ENCODE measurements around the gene DCC. TPM values are rescaled to one million over a fixed set of nuclear protein-coding genes. Genes with fewer than 3 reads are reported as not detected.

DCC gene
- total RNA-seq, 2 donors from 2014 or later: 0.10 to 0.48 TPM

- Histone ChIP-seq H3K9ac (ENCODE audit: low read depth in 2 of 2, low read length in 2 of 2) (no peak overlapping the region), H3K9me3 (no peaks in the 10 kb centered on the region), H3K36me3 (no peaks in the 10 kb centered on the region)
These were observed 1196.9 kb downstream of the DCC start for GRCh38 chr18:53536908-53537307.

GRCh38 chr18:53541924-53542323 lies 1201.9 kb downstream of the DCC start:
- Histone ChIP-seq H3K36me3 (no peaks in the 10 kb centered on the region), H3K4me1 (no peaks in the 10 kb centered on the region), H3K9me3 (no peaks in the 10 kb centered on the region), H3K9ac (ENCODE audit: low read depth in 2 of 2, low read length in 2 of 2) (no peak overlapping the region), H3K27me3 (no peaks in the 10 kb centered on the region), H3K27ac (no peak overlapping the region), H3K4me3 (no peak overlapping the region)
- no peak for DNase-seq
- no peak for TF ChIP-seq CTCF (IDR thresholded peaks at IDR 0.05)
- intact Hi-C loops (cut with DNase I): no loop called here

More at GRCh38 chr18:53536908-53537307, 1196.9 kb downstream of the DCC start:
- no peak for TF ChIP-seq CTCF (IDR thresholded peaks at IDR 0.05)
- intact Hi-C loops (cut with DNase I): no loop called here
- Histone ChIP-seq H3K4me3 (no peak overlapping the region), H3K4me1 (no peaks in the 10 kb centered on the region), H3K27ac (no peak overlapping the region), H3K27me3 (no peaks in the 10 kb centered on the region)
- no peak for DNase-seq

- no peak overlapping the region for H3K4me3 ChIP-seq
- H3K36me3 ChIP-seq: no peaks in the 10 kb centered on the region
- no peaks in the 10 kb centered on the region for H3K4me1 ChIP-seq
- no peaks in the 10 kb centered on the region for H3K9me3 ChIP-seq
- DNase-seq: no peak
- no peaks in the 10 kb centered on the region for H3K27me3 ChIP-seq
- no peak for TF ChIP-seq CTCF (IDR thresholded peaks at IDR 0.05)
- intact Hi-C loops (cut with DNase I): no loop called here
- H3K9ac ChIP-seq (ENCODE audit: low read depth in 2 of 2, low read length in 2 of 2): no peak overlapping the region
- no peak overlapping the region for H3K27ac ChIP-seq
These were observed 1203.7 kb downstream of the DCC start for GRCh38 chr18:53543711-53544110.

- Histone ChIP-seq H3K27ac (no peak overlapping the region), H3K9me3 (no peaks in the 10 kb centered on the region)
- intact Hi-C loops (cut with DNase I): no loop called here
These were observed 1204.9 kb downstream of the DCC start for GRCh38 chr18:53544917-53545316.

GRCh38 chr18:53551868-53552426 lies 1212.0 kb downstream of the DCC start:
- H3K4me3 ChIP-seq: no peak overlapping the region
- H3K27ac ChIP-seq: no peak overlapping the region
- H3K27me3 ChIP-seq: no peaks in the 10 kb centered on the region
- no peaks in the 10 kb centered on the region for H3K9me3 ChIP-seq
- H3K36me3 ChIP-seq: no peaks in the 10 kb centered on the region
- intact Hi-C loops (cut with DNase I): no loop called here
- H3K4me1 ChIP-seq: no peaks in the 10 kb centered on the region
- DNase-seq: no peak
- no peak for TF ChIP-seq CTCF (IDR thresholded peaks at IDR 0.05)
- no peak overlapping the region for H3K9ac ChIP-seq (ENCODE audit: low read depth in 2 of 2, low read length in 2 of 2)

More at GRCh38 chr18:53544917-53545316, 1204.9 kb downstream of the DCC start:
- H3K9ac ChIP-seq (ENCODE audit: low read depth in 2 of 2, low read length in 2 of 2): no peak overlapping the region
- H3K4me1 ChIP-seq: no peaks in the 10 kb centered on the region
- no peaks in the 10 kb centered on the region for H3K27me3 ChIP-seq
- H3K4me3 ChIP-seq: no peak overlapping the region
- no peaks in the 10 kb centered on the region for H3K36me3 ChIP-seq
- no peak for DNase-seq
- TF ChIP-seq CTCF (IDR thresholded peaks at IDR 0.05): no peak

Data from colonic mucosa (tissue), 4 donors.